ENCODE results near the gene POR.

- no peak for TF ChIP-seq CTCF (conservative IDR thresholded peaks at IDR 0.05 in 1 of 2, IDR thresholded peaks at IDR 0.05 in 1 of 2; ENCODE audit: extremely low read depth in 1 of 2, insufficient read depth in 1 of 2, low read depth in 1 of 2, low read length in 2 of 2)
- no peak for TF ChIP-seq EZH2 (IDR thresholded peaks at IDR 0.05; ENCODE audit: borderline replicate concordance, low read length)
Observed at GRCh38 chr7:75985518-75986146, 70.7 kb downstream of the POR start.
